22Rv1 (cell line): ENCODE results near the gene DPF3.

Experiments used
- H3K27ac ChIP-seq: fragments of 450-650 bp; 2 replicates; pipeline ENCODE4 v1.5.1; 2017
- ZFX ChIP-seq: fragments of 450-650 bp; IDR thresholded peaks from 2 replicates; pipeline ENCODE4 v1.6.1; 2017; ENCODE audit warnings: antibody characterized with exemption, borderline replicate concordance
- TF ChIP-seq, protein P1 (sequence below): fragments of 450-650 bp; IDR thresholded peaks from 2 replicates; pipeline ENCODE4 v1.5.1; 2017; ENCODE audit warnings: mild to moderate bottlenecking

Gene DPF3

GRCh38 chr14:72704502-72704901, 189.4 kb downstream of the DPF3 start:
- H3K27ac ChIP-seq, result no peak overlapping the region
- TF ChIP-seq, protein P1, sequence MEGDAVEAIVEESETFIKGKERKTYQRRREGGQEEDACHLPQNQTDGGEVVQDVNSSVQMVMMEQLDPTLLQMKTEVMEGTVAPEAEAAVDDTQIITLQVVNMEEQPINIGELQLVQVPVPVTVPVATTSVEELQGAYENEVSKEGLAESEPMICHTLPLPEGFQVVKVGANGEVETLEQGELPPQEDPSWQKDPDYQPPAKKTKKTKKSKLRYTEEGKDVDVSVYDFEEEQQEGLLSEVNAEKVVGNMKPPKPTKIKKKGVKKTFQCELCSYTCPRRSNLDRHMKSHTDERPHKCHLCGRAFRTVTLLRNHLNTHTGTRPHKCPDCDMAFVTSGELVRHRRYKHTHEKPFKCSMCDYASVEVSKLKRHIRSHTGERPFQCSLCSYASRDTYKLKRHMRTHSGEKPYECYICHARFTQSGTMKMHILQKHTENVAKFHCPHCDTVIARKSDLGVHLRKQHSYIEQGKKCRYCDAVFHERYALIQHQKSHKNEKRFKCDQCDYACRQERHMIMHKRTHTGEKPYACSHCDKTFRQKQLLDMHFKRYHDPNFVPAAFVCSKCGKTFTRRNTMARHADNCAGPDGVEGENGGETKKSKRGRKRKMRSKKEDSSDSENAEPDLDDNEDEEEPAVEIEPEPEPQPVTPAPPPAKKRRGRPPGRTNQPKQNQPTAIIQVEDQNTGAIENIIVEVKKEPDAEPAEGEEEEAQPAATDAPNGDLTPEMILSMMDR, result no peak
- no peak for TF ChIP-seq ZFX

DNA sequence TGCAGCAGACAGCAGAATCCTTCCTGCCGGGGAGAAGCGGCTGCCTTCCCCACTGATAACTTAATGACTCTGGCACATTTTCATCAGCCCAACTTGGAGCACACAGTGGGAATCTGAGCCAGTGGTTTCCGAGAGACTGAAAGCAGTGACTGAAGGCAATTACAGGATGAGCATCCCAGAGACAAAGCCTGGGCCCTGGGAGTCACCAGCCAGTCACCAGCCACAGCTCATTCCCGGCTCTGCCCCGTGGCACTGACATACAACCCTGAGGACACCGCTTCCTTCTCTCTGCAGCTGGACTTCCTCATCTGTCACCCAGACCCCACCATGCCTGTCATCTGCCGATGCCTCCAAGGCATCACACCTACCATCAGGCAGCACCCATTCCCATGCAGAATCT, 192.3 kb downstream of the DPF3 start:
- no peak for TF ChIP-seq ZFX
- TF ChIP-seq, protein P1, result no peak
- no peak overlapping the region for H3K27ac ChIP-seq

DNA sequence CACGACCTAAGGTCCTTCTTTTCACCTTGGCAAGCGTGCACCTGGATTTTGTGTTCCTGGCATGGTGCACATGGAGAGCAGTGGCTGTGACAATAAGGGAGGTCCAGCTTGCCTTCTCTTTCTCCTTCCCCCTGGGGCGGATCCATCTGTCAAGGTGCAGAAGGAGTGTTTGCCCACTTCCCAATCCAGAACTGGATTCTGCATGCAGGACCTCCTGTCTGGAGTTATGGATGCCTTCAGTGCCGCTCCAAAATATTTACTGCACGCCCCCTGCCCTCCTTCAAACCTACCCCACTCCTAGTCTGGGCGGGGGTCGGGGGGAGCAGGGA, 192.7 kb downstream of the DPF3 start:
- TF ChIP-seq, protein P1, result no peak
- TF ChIP-seq ZFX, result no peak
- H3K27ac ChIP-seq, result no peak overlapping the region

DNA sequence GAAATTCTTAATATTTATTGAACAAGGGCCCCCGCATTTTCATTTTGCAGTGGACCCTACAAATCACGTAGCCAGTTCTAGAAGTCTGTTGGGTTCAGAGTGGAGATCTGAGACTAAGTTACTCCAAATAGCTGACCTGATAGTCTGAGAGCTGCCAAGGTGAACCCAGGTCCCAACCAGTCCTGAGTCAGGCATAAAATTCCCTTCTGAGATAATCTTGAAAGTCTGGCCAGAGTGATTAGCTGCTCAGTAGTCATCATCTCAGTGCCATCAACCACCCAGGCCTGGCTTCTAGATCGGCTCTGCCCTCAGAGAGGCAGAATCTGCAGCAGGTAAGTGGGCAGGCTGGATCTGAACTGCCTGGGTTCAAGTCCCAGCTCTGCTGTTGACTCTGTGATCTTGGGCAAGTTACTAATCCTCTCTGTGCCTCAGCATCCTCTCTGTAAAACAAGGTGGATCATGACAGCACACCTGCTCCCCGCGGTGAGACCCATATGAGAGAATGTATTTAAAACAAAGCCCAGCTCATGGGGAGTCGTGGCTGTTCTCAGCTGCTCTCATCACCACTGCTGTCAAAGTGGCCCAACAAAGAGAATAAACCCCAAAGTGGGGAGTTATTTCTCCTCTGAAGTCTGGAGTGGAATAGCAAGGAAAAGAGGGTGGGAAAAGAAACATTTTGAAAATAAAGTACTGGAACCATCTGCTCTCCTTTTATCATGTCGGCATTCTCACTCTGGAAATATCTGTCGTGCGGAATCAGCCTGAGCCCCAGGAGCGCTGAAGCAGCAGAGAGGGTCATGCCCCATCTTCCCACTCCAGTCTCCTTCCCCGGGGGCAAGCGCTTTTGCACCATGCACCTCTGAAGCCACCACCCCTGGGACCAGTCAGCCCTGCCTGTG, 193.3 kb downstream of the DPF3 start:
- H3K27ac ChIP-seq, result no peak overlapping the region

GRCh38 chr14:72699852-72700257, 194.0 kb downstream of the DPF3 start:
- TF ChIP-seq ZFX, result no peak
- TF ChIP-seq, protein P1, result no peak
- no peak overlapping the region for H3K27ac ChIP-seq

More for the DNA sequence above, 193.3 kb downstream of the DPF3 start:
- TF ChIP-seq, protein P1, result no peak
- no peak for TF ChIP-seq ZFX

DNA sequence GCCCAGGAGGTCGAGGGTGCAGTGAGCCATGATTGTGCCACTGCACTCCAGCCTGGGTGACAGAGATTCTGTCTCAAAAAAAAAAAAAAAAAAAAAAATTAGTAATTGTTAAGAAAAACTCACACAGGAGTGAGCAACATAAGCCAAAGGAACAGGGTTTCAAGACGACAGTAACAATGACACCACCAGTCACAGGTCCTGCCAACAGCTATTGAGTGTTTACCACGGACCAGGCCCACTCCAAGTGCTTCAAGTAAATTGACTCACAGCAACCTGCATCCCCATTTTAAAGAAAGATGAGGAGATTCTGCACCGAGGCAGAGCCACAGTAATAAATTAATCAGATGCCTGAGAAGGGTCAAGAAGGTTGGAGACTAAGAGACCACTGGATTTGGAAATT, 194.5 kb downstream of the DPF3 start:
- TF ChIP-seq, protein P1, result no peak
- TF ChIP-seq ZFX, result no peak
- no peak overlapping the region for H3K27ac ChIP-seq

DNA sequence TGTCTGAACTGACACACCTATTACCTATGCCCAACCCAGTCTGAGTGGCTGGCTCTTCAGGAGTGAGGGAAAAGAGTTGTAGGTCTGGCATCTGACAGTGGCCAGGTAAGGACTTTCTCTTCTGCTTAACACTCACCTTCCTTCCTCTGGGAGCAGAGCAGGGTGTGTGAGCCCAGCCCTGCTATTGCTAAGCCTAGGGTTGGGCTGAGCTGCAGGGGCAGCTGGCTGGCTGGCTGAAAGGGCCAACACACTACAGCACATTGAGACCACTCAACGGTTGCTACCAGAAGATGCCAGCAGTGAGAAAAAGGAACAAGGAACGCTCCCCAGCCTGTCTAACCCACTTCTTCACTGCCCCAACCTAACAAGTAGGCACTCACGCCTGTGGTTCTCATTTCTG, 201.2 kb downstream of the DPF3 start:
- no peak overlapping the region for H3K27ac ChIP-seq
- TF ChIP-seq, protein P1, result no peak
